Karpas-422 (cell line): ENCODE data around the gene SEC24D. TPM values are rescaled to one million over a fixed set of nuclear protein-coding genes. Genes with fewer than 3 reads are reported as not detected.
A peak's percentile ranks its signal among the peaks of the same experiment; 100 is the strongest.

Experiments used
- DNase-seq: peaks from one replicate; pipeline ENCODE4 v3.0.0-alpha.2; 2015
- H2AFZ ChIP-seq: fragments of 200-600 bp; sonication (generic); 2 replicates; pipeline ENCODE4 v1.6.1; 2014; ENCODE audit warnings: antibody characterized with exemption, low read length, mixed read lengths
- H3K27ac ChIP-seq: fragments of 200-600 bp; sonication (generic); 2 replicates; pipeline ENCODE4 v1.5.1; 2014; ENCODE audit warnings: mild to moderate bottlenecking, low read length, moderate library complexity
- H3K27me3 ChIP-seq: fragments of 200-600 bp; sonication (generic); 2 replicates; pipeline ENCODE4 v1.6.1; 2014; ENCODE audit warnings: low read length, mixed read lengths
- H3K36me3 ChIP-seq: fragments of 200-600 bp; sonication (generic); 2 replicates; pipeline ENCODE4 v1.6.1; 2014; ENCODE audit warnings: low read length, mixed read lengths; ENCODE audit not compliant: insufficient read depth
- H3K4me1 ChIP-seq: fragments of 200-600 bp; sonication (generic); 2 replicates; pipeline ENCODE4 v1.6.1; 2014; ENCODE audit warnings: mild to moderate bottlenecking, low read length, mixed read lengths
- H3K4me2 ChIP-seq: fragments of 200-600 bp; sonication (generic); 2 replicates; pipeline ENCODE4 v1.6.1; 2014; ENCODE audit warnings: low read length, low read depth, mild to moderate bottlenecking; ENCODE audit not compliant: poor library complexity, severe bottlenecking
- H3K4me3 ChIP-seq: fragments of 200-600 bp; sonication (generic); 2 replicates; pipeline ENCODE4 v1.5.1; 2014; ENCODE audit warnings: mild to moderate bottlenecking, antibody characterized with exemption, low read length, mixed read lengths
- H3K79me2 ChIP-seq: fragments of 200-600 bp; sonication (generic); 2 replicates; pipeline ENCODE4 v1.6.1; 2014; ENCODE audit warnings: mild to moderate bottlenecking, low read length, mixed read lengths
- H3K9ac ChIP-seq: fragments of 200-600 bp; sonication (generic); 2 replicates; pipeline ENCODE4 v1.6.0; 2014; ENCODE audit warnings: low read length
- H3K9me2 ChIP-seq: fragments of 200-600 bp; sonication (generic), shearing (Covaris generic); replicated peaks from 2 replicates; pipeline ENCODE4 v1.6.0; 2014; ENCODE audit warnings: mild to moderate bottlenecking, low read length, moderate library complexity; ENCODE audit not compliant: insufficient read depth
- H3K9me3 ChIP-seq: fragments of 300-700, 200-600 bp; sonication (generic); 2 replicates; pipeline ENCODE4 v1.6.1; 2014; ENCODE audit warnings: low read length, mixed read lengths
- H4K20me1 ChIP-seq: fragments of 200-600 bp; sonication (generic); 2 replicates; pipeline ENCODE4 v1.6.1; 2014; ENCODE audit warnings: mild to moderate bottlenecking, antibody characterized with exemption, low read length, low read depth; ENCODE audit not compliant: insufficient read depth
- total RNA-seq: library from RNA; depleted of rRNA; stranded (reverse); fragments of >200 nt; shearing (Covaris generic); gene quantifications from 2 replicates; pipeline ENCODE4 v1.2.3, GENCODE V29; 2014; ENCODE audit warnings: low replicate concordance

The SEC24D gene
- total RNA-seq, 1 experiment from 2014 or later, result 65.0 TPM

DNA sequence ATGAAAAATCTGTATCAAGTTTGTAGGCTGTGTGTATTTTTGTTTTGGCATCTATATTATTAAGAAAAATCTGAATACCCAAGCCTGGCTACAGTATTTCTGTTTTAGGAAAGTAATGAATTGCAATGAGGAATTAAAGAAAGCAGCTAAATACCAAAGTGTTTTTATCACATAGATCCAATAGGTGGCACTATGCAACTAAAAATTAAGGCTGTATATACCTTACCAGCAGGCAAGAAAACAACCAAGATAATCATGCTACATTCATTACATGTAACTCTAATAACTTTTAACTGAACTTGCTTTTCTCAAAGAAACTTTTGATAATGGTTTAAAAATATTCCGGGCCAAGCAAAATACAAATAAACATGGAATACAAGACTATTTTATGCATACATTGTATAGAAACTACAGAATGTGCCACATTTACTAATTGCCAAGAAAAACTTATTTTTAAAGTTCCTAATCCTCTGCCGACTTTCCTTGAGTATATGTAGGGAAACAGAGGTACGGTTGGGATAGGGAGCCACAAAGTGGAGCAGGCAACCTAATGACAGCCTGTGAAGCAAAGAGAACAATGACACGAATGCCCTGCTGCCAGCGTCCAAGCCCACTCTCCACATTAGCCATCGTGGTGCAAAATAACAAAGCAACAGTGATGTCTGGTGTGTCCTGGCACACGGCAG is 63.7 kb downstream of the SEC24D start:
- Histone ChIP-seq H3K4me3 (no peak overlapping the region), H3K27ac (peak overlapping the region; percentile 52), H3K79me2 (peaks cover 14% of the 10 kb centered on the region), H2AFZ (no peak overlapping the region), H3K9me3 (no peaks in the 10 kb centered on the region), H4K20me1 (no peaks in the 10 kb centered on the region), H3K9ac (no peak overlapping the region), H3K4me1 (peaks cover 47% of the 10 kb centered on the region), H3K9me2 (no peaks in the 10 kb centered on the region), H3K4me2 (peak overlapping the region; percentile 21), H3K36me3 (peaks cover 4% of the 10 kb centered on the region; the same call in 1 of the 2 replicates), H3K27me3 (no peaks in the 10 kb centered on the region)
- DNase-seq, result peak; percentile 91

- no peaks in the 10 kb centered on the region for H3K9me3 ChIP-seq
- no peaks in the 10 kb centered on the region for H3K27me3 ChIP-seq
- H3K27ac ChIP-seq, result peak overlapping the region; percentile 52
- H3K4me3 ChIP-seq, result no peak overlapping the region
- H3K79me2 ChIP-seq, result peaks cover 14% of the 10 kb centered on the region
- peak; percentile 39 for DNase-seq
- H4K20me1 ChIP-seq, result no peaks in the 10 kb centered on the region
- H3K4me1 ChIP-seq, result peaks cover 47% of the 10 kb centered on the region
- no peaks in the 10 kb centered on the region for H3K9me2 ChIP-seq
- peak overlapping the region; percentile 13 for H3K9ac ChIP-seq
- H3K4me2 ChIP-seq, result peak overlapping the region; percentile 21
- no peak overlapping the region for H2AFZ ChIP-seq
- H3K36me3 ChIP-seq, result peaks cover 15% of the 10 kb centered on the region; the same call in 1 of the 2 replicates
These were observed 65.2 kb downstream of the SEC24D start for GRCh38 chr4:118770741-118771187.

GRCh38 chr4:118769161-118769560 is 66.8 kb downstream of the SEC24D start:
- Histone ChIP-seq H3K27ac (peak overlapping the region; percentile 52; the same call in 1 of the 2 replicates), H3K4me1 (peaks cover 44% of the 10 kb centered on the region), H4K20me1 (no peaks in the 10 kb centered on the region), H3K79me2 (peaks cover 14% of the 10 kb centered on the region), H3K36me3 (peaks cover 26% of the 10 kb centered on the region), H3K9ac (no peak overlapping the region), H3K27me3 (no peaks in the 10 kb centered on the region), H3K4me2 (no peak overlapping the region), H2AFZ (no peak overlapping the region), H3K4me3 (no peak overlapping the region), H3K9me3 (no peaks in the 10 kb centered on the region), H3K9me2 (no peaks in the 10 kb centered on the region)
- DNase-seq, result no peak

DNA sequence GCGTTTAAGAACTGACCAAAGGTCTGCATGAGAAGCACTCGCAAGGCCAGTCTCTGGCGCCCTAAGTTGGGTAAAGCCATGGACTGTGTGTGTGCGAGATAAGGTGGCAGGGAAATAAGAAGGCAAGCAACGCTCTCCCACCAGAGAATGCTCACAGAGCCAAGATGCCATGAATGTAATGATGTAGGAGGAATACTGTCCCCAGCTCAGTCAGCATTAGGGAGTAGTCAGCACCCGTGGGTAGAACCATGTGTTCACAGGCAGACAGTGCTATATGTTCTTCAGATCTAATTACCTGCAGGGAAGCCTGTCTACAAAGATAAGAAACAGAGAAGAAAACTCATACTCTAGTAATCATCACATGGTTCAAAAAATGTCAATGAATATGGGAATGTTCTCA is 68.8 kb downstream of the SEC24D start:
- Histone ChIP-seq H3K9ac (no peak overlapping the region), H3K27me3 (no peaks in the 10 kb centered on the region), H3K4me2 (no peak overlapping the region), H4K20me1 (no peaks in the 10 kb centered on the region), H3K9me2 (no peaks in the 10 kb centered on the region), H3K36me3 (peaks cover 29% of the 10 kb centered on the region), H3K4me3 (no peak overlapping the region), H3K27ac (no peak overlapping the region), H3K79me2 (peaks cover 16% of the 10 kb centered on the region), H2AFZ (no peak overlapping the region), H3K9me3 (no peaks in the 10 kb centered on the region), H3K4me1 (peaks cover 53% of the 10 kb centered on the region)
- DNase-seq, result no peak

DNA sequence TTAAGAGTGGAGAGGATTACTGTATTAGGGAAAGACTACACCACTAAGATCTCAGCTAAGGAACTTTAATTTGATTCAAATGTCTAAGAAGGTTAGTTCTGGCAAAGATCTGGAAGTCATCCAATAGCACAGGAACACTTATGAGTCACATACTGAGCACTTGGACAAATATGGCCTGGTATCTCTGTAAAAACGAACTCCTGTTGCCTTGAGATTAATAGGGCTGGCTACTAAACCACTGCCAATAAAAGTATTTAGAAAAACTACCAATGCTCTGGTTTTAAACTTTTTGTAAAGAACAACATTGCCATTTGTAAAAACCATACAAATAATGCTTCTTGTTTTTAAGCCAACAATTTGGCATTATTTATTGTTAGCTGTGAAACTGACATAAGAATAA is 70.5 kb downstream of the SEC24D start:
- Histone ChIP-seq H3K4me1 (peaks cover 51% of the 10 kb centered on the region), H3K79me2 (peaks cover 12% of the 10 kb centered on the region), H3K27me3 (no peaks in the 10 kb centered on the region), H2AFZ (no peak overlapping the region), H3K27ac (peak overlapping the region; percentile 39), H3K9ac (no peak overlapping the region), H3K9me3 (no peaks in the 10 kb centered on the region), H3K4me2 (no peak overlapping the region), H3K4me3 (no peak overlapping the region), H4K20me1 (no peaks in the 10 kb centered on the region), H3K9me2 (no peaks in the 10 kb centered on the region), H3K36me3 (peaks cover 32% of the 10 kb centered on the region)
- DNase-seq, result no peak

DNA sequence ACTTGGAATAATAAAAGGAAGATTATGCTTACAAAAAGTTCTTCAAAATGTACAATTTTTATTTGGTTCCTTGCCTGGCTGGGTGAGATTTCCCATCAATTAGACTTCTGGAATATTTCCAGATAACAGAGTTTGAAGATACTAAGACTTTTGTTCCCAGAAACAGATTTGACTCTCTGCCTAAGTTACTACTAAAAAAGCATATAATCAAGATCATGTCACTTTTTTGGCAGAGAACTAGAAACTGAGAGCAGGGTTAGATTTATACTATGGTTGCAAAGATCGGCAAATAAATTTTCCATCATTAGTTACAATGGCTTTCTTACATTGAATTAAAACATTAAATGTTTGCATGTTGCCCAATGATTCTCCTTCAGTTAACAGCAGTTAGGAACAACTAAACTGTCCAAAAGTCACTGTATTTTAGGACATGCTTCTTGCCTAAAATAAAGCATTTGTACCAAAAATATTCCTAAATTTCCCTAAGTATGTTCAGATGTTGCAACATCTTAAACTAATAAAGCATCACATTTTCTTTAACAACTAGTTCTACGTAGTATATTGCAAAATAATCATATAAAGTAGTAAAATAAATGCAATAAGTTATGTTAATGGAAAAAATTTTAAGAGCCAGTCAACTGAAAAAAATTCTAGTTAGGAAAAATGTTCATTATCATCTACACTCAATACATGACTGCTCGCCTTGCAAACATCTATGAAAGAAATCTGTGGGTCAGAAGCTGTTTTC is 73.0 kb downstream of the SEC24D start:
- H3K4me2 ChIP-seq, result peak overlapping the region; percentile 82
- H3K9me3 ChIP-seq, result no peaks in the 10 kb centered on the region
- peaks cover 30% of the 10 kb centered on the region for H3K36me3 ChIP-seq
- no peak overlapping the region for H2AFZ ChIP-seq
- no peaks in the 10 kb centered on the region for H3K27me3 ChIP-seq
- H3K9ac ChIP-seq, result no peak overlapping the region; the same call in 1 of the 2 replicates
- H3K9me2 ChIP-seq, result no peaks in the 10 kb centered on the region
- H3K27ac ChIP-seq, result peak overlapping the region; percentile 97
- peak; percentile 49 for DNase-seq
- H3K79me2 ChIP-seq, result peaks cover 21% of the 10 kb centered on the region
- H3K4me1 ChIP-seq, result peaks cover 60% of the 10 kb centered on the region
- peak overlapping the region; percentile 8; the same call in 1 of the 2 replicates for H3K4me3 ChIP-seq
- no peaks in the 10 kb centered on the region for H4K20me1 ChIP-seq

DNA sequence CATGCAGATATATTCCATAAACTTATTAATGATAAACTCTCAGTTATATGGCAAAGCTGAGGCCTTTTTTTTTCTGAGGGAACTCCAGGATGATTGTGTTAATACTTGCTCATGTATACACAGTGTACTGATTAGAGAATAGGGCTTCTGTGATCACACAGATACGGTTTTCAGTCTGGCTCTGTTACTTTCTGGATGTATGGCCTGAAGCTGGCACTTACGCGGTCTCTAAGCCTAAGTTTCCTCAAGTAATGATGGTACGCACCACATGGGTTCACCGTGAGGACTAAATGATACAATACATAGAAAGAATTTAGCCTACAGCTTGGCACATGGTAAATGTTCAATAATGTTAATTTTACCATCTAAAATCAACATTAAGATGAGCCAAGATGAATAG is 73.8 kb downstream of the SEC24D start:
- peak; percentile 50 for DNase-seq
- H3K9ac ChIP-seq, result peak overlapping the region; percentile 66
- peak overlapping the region; percentile 62; the same call in 1 of the 2 replicates for H3K4me3 ChIP-seq
- 0 out of 2 replicates have a peak overlapping the region, but pooled peaks have one; percentile 1 for H2AFZ ChIP-seq
- peak overlapping the region; percentile 82 for H3K4me2 ChIP-seq
- H3K27ac ChIP-seq, result peak overlapping the region; percentile 97
- H3K27me3 ChIP-seq, result no peaks in the 10 kb centered on the region
- H3K9me3 ChIP-seq, result no peaks in the 10 kb centered on the region
- H3K9me2 ChIP-seq, result no peaks in the 10 kb centered on the region
- peaks cover 28% of the 10 kb centered on the region for H3K79me2 ChIP-seq
- no peaks in the 10 kb centered on the region for H4K20me1 ChIP-seq
- peaks cover 33% of the 10 kb centered on the region for H3K36me3 ChIP-seq
- peaks cover 68% of the 10 kb centered on the region for H3K4me1 ChIP-seq

- H3K4me1 ChIP-seq, result peaks cover 74% of the 10 kb centered on the region
These were observed 74.4 kb downstream of the SEC24D start for GRCh38 chr4:118761397-118762016.

More at GRCh38 chr4:118761397-118762016, 74.4 kb downstream of the SEC24D start:
- 0 out of 2 replicates have a peak overlapping the region, but pooled peaks have one; percentile 1 for H2AFZ ChIP-seq
- DNase-seq, result peak; percentile 61
- peak overlapping the region; percentile 62 for H3K4me3 ChIP-seq
- no peaks in the 10 kb centered on the region for H4K20me1 ChIP-seq
- H3K27me3 ChIP-seq, result no peaks in the 10 kb centered on the region
- peaks cover 31% of the 10 kb centered on the region for H3K36me3 ChIP-seq
- H3K9me2 ChIP-seq, result no peaks in the 10 kb centered on the region
- peak overlapping the region; percentile 82 for H3K4me2 ChIP-seq
- H3K9ac ChIP-seq, result peak overlapping the region; percentile 66
- H3K27ac ChIP-seq, result peak overlapping the region; percentile 97
- peaks cover 33% of the 10 kb centered on the region for H3K79me2 ChIP-seq
- H3K9me3 ChIP-seq, result no peaks in the 10 kb centered on the region
